ENCODE data around the gene TMEM18.
A peak's percentile ranks its signal among the peaks of the same experiment; 100 is the strongest.
"Not testable (repeated sequence)": the region's sequence is repeated elsewhere in the genome, so short reads cannot be mapped to it uniquely, and the experiment has no call there.

TMEM18 gene

DNA sequence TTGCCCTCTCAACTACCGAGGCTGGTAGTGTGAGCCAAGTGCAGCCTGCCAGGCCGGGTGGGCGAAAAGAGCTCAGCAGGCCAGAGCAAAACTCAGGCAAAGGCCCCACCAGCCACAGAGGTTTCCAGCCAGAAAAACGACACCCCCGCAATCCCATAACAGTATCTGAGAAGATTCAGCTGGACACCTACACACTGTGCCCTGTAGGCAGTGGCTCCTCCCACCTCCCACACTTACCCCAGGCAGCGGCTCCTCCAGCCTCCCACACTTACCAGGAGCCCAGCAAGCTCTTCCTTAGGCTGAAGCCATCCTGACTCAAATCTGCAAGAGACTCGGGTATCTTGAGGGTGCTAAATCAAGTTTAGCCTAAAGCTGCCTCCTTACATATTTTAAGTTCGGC lies 15.6 kb upstream of the TMEM18 start:
- DNase-seq: no peak

DNA sequence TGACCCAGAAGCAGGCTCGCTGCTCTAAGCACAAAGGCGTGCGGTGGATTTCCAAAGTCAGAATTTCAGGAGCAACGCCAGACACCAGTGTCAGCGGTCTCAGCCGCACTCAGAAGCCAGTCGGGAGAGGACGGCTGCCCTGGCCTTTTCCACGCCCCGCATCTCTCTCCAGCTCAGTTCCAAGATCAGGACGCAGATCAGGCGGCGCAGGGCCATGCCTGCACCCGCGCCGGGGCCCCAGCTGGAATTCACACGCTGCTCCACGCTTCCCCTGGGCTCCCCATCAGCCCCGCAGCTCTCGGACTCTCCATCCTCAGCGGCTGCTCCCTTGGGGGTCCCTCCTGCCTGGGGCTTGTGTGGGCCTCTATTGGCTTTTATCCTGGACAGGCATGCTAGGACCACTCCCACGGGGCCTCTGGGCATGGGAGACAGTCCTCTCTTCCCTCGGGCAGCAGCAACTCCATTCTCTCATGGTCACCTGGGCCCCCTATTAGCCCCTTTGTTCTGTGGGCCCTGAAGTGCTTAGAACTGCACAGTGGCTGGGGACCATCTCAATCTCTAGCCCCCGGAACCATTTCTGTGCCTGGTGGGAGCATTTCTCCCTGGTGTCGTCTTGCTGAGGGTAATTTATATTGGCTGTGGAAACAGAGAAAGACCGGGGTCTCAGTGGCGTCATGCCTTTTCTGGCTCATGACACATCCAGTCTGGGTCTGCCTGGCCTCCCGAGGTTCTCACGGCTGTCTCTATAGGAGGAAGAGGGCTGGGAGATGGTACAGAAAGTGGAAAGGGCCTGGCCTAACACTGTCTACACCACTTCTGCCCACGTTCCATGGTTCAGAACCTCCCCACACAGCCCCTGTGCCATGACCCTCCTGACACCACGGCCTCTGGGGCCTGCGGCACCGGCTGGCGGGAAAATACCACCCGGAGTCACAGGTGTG lies 14.9 kb upstream of the TMEM18 start:
- DNase-seq: no peak

DNA sequence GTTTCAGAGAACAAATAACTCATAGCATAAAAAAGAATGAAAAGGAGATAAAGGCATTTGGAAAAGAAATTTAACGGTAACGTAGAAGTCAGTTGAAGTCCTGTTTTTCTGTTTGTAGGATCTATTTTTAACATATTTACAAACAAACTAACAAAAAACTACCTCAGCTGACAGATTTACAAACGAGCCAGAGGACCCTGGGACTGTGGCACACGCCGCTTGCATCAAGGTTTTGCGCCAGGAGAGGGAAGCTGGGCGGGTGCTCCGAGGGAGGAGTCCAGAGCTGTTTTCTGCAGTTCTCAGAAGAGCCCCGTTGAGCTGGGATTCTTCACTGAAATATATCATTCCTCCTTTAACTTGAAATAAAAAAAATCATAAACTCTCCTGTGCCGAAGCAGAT lies 13.6 kb upstream of the TMEM18 start:
- DNase-seq: no peak

DNA sequence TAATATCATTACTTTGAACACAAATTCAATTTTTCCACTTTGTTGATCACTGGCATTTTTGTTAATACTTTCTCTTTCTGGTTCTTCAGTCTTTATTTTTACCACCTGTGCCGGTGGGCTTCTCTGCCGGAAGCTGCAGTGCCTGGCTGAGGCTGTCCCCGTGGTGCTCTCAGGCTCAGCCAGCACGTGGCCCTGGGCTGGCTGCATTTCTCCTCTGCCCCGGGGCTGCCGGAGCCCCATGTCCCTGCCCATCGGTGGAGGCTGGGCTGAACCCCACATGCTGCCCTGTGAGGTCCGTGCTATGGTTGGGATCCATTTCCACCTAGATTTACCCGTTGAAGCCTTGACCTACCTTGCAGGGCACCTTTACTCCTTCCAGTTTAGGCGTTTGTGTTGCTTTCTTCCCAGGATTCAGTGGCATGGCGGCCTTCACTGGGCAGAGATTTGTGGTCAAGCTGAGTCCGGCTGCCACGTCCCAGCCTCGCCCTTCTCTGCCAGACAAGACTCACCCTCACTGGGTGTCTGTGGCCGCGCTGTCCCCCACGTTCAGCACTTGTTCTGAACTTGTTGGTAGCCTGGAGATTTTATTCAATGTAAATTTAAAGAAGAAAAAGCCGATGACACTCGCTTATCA lies 12.8 kb upstream of the TMEM18 start:
- no peak for DNase-seq

DNA sequence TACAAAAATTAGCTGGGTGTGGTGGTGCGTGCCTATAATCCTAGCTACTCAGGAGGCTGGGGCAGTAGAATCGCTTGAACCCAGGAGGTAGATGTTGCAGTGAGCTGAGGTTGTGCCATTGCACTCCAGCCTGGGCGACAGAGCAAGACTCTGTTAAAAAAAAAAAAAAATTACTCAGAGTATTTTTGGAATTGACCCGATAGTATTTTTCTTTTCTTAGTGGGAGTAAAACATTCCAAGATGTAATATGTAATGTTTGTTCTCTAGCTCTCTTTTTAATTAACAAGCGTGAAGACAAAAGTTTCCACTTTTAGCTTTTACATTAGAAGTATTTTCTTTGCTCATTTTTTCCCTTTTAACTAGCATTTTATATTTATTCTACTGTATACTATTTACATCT lies 12.0 kb upstream of the TMEM18 start:
- no peak for DNase-seq

DNA sequence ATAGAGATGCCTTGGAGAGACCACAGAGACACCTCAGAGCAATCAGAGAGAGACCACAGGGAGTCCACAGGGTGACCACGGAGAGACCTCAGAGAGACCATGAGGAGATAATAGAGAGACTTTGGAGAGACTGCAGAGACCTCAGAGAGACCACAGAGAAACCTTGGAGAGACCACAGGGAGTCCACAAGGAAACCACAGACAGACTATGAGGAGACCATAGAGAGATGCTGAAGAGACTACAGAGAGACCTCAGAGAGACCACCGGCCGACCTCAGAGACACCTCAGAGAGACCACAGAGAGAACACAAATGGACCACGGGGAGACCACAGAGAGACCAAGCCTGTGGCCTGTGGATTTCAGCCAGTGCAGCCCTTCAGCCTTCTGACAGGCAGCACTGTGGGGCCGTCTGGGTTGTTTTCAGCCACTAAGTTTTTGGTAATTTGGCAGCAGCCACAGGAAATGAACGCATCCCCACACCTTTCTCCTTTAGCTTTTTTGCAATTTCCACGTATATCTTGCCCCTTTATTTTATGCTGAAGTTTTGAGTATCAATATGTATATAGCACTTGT lies 11.4 kb upstream of the TMEM18 start:
- DNase-seq: no peak

DNA sequence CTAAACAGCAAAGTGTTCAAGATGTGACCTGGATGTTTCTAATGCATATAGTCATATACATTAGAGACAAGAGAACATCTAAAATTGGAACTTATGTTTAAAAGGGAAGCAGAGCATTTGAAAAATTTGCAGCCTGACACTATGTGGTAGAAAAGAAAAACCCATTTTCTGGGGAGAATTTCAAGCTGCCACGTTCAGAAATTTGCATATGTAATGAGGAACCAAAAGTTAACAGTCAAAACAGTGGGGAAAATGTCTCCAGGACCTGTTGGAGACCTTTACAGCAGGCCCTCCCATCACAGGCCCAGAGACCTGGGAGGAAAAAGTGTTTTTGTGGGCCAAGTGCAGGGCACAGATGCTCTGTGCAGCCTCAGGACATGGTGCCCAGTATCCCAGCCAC lies 8.2 kb upstream of the TMEM18 start:
- DNase-seq: no peak

DNA sequence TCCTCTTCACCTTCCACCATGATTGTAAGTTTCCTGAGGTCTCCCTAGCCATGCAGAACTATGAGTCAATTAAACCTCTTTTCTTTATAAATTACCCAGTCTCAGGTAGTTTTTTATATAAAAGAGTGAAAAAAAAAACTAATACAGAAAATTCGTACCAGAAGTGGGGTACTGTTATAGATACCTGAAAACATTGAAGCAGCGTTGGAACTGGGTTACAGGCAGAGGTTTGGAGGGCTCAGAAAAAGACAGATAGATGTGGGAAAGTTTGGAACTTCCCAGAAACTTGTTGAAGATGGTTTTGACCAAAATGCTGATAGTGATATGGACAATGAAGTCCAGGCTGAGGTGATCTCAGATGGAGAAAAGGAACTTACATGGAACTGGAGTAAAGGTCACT lies 7.7 kb upstream of the TMEM18 start:
- not testable (repeated sequence) for DNase-seq

DNA sequence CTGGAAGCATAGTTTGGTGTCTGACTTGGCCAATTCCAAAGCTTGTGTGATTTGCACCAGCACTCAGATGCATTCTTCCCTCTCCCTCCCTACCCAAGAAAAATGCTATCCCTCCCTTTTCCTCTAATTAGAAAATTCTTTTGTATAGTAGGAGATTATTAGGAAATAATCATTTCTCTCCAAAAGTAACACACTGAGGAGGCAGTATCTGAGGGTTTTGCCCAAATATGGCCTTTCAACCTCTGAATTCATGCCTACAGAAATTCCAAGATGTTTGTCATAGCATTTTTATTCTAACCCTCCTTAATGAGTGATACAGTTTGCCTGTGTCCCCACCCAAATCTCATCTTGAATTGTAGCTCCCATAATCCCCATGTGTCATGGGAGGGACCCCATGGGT lies 5.0 kb upstream of the TMEM18 start:
- DNase-seq: no peak

DNA sequence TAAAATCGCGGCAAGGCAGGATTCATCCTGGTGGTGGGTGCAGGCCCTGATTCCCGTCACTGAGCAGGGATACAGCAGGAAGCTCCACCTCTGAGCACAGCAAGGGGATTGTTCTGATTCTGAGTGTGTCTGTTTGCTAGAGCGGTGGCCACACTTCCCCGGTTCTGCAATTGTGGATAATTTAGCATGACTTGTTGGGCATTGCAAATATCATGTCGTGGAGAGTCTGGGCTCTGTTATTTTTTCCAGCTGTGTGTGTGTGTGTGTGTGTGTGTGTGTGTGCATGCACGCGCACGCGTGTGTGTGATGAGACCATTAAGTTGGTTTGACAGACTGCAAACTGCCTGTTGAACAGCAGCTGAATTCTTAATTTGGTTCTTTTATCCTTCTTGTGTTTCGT lies 4.1 kb upstream of the TMEM18 start:
- no peak for DNase-seq

DNA sequence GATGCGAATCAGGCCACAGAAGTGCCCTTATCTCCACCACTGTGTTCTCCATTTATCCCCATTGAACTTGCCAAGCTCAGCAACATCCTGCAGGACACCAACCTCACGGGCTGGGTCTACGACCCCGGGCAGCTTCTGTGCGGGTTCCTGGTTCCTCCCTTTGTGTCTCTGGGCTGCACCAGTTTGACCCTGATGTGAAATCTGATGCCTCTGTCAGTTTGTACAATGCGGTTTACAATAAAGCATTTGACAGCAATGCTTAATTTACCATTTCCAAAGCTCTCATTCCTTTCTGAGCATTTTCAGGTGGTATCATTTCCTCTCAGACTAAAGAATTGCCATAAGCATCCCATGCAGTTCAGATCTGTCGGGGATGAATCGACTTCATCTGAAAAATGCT lies 3.3 kb upstream of the TMEM18 start:
- DNase-seq: no peak

DNA sequence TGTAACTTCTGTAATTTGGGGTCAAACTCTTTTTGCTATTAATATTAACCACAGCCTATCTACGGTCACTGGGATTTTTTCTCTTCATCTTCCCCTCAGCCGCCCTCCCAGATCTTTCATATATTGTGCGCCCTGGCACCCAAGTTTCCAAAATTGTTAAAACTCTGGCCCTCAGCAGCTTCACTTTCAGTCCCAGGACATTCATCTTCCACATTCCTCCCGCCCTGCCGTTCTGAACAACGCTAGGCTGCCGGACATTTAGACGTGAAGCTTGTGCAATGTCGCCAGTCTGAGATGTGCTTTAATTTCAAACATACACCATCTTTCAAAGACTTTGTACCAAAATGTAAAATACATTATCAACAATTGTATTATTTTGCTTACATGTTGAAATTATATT lies 1.8 kb upstream of the TMEM18 start:
- DNase-seq: no peak

DNA sequence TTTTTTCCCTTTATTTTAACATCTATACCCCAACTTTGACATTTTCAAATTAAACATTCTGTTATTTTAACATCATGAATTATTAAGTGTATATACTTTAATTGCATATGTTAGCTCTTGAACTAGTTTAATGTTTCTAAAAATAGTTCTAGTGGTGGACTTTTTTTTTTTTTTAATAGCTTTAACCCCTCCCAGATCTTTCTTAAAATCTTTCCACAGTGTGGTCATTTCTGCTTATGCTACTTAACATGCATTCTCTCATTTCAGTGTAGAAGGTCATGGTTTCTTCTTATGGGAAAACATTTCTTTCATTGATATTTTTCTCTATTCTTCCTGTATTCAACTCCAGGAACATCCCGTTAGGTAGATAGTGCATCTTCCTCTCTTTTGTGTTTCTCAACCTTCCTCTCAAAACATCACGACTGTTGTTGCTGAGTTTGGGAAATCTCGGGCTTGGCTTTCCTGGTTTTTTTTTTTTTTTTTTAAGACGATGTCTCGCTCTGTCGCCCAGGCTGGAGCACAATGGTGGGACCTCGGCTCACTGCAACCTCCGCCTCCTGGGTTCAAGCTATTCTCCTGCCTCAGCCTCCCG lies 849 bp upstream of the TMEM18 start:
- no peak for DNase-seq

DNA sequence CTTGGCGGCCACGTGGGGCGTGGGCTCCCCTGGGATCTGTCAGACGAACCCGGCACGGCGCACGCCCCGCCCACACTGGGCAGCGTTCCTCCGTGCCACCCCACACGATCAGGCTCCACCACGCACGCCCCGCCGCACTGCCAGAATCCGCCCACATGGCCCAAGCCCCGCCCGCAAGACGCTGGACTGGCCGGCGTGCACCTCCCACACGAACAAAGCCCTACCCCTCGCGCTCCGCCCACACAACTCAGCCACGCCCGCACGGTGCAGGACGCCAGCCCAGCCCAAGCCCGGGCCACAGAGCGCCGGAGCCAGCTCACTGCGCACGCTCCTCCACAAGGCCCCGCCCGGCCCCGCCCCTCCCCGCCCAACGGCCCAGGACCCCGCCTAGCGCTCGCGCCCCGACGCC lies 555 bp downstream of the TMEM18 start:
- peak; percentile 95 for DNase-seq

DNA sequence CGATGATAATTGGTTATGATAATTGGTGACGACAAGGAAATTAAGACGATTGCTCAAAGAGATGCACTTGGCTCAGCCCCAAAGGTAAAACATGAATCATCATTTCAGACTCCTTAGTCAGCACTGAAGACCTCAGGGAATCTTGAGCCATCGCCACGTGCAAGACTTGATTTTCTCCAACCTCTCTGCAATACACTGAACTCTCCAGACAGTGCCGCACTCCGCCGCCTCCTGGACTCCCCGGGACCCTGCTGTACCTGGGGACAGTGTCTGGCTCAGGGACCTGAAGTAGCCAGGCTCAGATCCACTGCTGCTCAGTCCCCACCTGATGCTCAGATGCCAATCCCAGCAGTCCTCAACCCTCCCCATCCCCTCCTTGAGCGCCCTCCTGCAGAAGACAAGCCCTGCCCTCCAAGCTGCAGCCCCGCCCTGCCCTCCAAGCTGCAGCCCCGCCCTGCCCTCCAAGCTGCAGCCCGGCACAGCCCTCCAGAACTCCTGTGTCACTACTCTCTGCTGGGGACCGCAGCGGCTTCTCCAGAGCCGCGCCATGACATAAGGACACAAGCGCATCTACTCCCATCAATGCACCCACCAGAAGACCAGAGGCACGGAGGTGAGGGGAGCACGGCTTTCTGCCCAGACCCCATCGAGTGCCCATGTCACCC lies 1.1 kb downstream of the TMEM18 start:
- DNase-seq: peak; percentile 84

DNA sequence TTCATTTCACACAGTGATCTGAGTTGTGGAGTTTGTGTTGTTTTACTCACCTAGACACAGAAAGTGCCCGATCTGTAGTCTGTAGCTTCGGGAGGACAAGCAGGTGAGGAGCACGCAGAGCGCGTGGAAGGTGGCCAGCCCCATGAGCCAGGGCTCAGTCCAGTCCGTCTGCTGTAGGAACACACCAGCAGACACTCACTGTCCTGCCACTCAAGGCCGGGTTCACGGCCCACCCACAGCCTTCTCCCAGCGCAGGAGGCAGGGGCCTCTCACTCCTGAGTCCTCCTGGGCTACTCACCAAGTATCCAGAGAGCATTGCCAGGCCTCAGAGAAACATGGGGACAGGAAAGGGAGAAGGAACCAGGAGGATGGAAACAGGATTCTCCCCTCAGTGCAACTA lies 1.7 kb downstream of the TMEM18 start:
- DNase-seq: no peak

DNA sequence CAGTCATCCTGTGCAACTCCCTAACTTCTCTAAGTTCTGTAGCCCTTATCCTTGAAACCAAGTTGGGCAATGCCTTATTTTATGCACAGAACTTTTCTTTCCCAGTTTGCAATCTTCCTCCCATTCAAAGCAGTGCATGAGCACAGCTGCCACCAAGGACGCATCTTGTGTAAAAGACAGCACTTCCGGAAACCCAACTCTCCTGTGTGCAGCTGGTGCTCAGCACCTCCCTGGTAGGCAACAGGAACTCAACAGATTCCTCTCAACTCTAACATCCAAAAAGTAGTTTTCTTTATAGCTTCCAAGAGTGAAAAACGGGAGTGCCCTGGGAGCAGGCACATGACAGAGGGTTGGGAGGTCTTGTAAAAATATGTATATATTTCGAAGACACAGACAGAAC lies 2.2 kb downstream of the TMEM18 start:
- DNase-seq: no peak

DNA sequence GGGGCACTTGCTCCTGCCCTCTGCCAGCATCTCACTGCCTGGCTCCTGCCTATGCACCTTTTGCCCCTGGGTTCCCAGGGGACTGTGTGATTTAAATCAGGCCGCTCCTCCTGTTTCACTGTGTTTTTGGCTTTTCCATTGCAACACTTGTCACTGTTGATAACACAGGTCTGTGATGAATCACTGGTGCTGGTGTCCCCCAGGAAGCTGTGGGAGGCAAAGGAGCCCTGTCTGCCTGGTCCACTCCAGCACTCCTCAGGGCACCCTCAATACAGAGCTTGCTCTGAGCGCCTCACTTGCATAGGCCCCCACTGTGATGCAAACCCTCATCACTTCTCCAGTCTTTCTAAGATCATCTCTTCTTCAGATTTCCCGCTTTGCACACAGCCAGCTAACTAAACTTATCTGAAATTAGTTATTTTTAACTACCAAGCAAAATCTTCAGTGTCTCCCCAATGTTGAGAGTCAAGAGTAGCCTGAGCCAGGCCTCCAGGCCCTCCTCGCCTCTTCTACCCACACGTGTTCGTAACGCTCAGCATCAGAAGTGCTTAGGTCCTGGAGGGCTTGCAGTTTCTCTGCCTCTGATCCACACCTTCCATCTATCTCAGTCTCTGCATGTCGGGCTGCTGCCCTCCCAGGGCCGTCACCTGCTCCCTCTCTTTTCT lies 2.8 kb downstream of the TMEM18 start:
- no peak for DNase-seq

DNA sequence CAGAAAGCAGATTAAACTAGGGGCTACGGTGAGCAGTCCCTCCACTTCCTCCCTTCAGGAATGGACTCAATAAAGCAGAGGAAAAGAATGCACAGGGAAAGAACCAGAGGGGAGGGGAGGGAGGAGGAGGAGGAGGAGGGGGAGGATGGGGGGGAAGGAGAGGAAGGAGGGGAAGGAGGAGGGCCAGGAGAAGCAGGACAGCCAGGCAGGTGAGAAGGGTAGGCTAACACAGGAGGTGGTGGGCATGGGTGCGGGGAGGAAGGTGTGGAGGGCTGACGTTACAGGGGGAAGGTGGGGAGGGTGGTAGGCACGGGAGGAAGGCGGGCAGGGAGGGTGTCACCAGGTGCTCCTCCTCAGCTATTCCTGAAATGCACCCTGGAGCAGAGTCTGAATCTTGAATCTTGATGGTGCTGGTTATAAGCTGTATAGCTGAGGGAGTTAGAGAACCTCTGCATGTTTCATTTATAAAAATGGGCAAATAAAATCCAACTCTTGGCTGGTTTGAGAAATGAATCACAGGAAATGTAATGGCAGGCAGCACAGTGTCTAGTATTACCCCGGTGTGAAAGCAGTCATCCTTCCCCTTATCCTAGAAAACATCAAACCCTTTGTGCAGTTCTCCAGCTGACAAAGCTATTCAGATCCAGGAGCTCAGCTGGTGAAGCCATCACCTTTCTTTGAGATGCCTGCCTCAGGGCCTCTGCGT lies 3.4 kb downstream of the TMEM18 start:
- no peak for DNase-seq

DNA sequence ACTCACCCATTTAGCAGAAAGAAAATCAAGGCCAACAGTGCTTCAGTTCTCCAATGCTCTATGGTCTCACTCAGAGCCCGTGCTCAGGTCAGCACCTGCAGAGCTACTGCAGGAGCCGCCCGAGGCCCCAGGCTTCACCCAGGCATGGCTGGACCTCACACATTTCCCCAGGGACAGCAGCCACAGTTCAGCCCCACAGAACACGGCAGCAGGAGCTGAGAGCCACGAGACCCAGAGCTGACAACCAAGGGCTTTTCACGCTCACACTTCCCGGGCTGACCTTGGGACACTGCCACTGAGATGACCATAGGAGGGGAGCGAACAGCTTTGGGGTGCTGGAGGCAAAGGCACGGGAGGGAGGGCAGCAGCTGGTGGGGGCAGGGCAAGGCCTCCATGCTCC lies 4.2 kb downstream of the TMEM18 start:
- DNase-seq: no peak

DNA sequence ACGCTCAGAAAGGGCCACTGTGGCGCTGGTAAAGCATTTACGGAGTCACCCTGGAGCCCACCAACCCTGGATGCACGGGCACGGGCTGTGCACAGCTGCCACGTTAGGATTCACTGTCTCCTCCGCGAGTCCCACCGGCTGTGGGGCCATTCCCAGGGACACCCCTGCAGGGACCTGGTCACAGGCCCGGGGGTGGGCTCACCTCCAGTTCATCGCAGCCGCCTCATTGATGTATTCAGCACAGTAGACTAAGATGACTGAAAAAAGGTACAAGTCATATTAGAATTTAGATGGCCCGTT lies 4.7 kb downstream of the TMEM18 start:
- no peak for DNase-seq

Data from DMS79 (cell line).